Stimulated activated CD8-positive, alpha-beta memory T cell treated with anti-CD3 and anti-CD28 coated beads, Interleukin-15, amount 100 ng/mL, for 48 hours (primary cell): ENCODE data around the gene CCDC61.
A peak's percentile ranks its signal among the peaks of the same experiment; 100 is the strongest.

Experiments used
- DNase-seq, 2 donors: peaks; one replicate each; pipeline ENCODE4 v3.0.0-alpha.2; 2020; ENCODE audit warnings: low read depth in 2 of 2

Gene CCDC61

DNA sequence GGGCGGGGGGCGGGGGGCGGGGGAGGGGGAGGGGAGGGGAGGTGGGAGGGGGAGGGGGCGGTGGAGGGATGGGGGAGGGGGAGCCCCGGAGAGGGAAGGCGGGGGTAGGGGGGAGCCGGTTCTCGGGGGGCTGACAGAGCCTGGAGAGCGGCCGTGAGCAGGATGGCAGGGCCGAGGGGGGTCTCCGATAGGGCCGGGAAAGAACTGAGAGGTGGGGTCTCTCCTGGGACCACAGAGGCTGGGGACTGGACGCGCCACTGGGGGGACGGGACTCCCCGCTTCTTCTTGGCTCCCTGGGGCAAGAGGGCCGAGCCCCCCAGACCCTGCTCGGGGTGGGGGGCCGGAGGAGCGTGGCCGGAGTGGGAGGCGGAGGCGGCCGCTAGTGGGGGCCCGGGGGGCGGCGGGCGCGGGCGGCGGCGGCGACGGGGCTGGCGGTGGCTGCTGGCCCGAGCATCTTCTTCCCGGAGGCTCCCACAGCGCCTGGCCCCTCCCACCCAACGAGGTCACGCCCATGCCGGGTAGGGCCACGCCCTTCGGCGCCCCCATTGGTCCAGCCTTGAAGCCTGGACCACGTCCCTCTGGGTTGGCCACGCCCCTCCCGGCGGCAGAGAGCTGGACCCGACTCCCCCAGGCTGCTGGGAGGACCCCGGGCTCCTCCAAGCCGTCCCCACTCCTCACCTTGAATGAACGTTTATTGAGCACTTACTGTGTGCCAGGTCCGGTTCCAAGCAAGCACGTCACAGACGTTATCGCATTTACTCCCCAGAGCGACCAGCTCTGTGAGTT, 21.5 kb upstream of the CCDC61 start, which contains the start of gene NOVA2:
Gene NOVA2, minus strand, starts transcription at position 313 of the 786 bp plus-strand sequence. CDS start 514 bp downstream, outside the sequence.
- DNase-seq, result peak; percentile 25 to 48

GRCh38 chr19:45975306-45976070, 19.8 kb upstream of the CCDC61 start:
- no peak for DNase-seq

- no peak for DNase-seq
These were observed 19.1 kb upstream of the CCDC61 start for GRCh38 chr19:45976178-45976577.

DNA sequence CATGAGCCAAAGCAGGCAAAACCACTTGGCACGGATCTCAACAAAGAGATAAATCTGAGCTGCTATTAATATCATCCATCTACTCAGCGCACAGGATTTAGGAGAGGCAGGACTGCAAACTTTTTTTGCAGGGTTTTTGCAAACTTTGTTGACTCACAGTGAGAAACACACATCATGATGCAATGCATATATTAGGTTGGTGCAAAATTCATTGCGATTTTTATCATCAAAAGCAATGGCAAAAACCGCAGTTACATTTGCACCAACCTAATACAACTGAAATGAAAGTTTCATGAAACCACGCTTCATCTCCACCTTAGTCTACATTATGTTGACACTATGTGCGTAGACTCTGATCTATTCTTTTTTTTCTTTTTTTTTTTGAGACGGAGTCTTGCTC, 17.1 kb upstream of the CCDC61 start:
- no peak for DNase-seq

DNA sequence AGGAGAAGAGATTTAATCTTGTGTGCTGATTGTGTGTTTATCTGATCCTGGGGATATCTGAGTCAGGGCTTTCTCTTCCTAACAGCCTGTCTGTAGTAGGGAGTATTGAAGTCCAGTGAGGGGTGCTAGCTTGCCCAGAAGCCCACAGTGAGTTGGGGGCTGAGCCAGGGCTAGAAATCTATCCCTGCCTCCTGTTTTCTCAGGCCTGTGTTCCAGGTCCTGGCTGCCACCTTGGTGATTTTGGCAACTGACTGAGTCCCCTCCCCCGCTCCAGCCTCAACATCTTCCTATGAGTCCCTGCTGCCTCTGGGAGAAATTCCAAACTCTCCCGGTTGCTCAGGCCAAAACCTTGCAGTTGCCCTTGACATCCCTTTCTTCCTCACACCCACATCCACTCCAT, 13.9 kb upstream of the CCDC61 start:
- no peak for DNase-seq

GRCh38 chr19:45985321-45985720, 9.9 kb upstream of the CCDC61 start:
- DNase-seq, result no peak

DNA sequence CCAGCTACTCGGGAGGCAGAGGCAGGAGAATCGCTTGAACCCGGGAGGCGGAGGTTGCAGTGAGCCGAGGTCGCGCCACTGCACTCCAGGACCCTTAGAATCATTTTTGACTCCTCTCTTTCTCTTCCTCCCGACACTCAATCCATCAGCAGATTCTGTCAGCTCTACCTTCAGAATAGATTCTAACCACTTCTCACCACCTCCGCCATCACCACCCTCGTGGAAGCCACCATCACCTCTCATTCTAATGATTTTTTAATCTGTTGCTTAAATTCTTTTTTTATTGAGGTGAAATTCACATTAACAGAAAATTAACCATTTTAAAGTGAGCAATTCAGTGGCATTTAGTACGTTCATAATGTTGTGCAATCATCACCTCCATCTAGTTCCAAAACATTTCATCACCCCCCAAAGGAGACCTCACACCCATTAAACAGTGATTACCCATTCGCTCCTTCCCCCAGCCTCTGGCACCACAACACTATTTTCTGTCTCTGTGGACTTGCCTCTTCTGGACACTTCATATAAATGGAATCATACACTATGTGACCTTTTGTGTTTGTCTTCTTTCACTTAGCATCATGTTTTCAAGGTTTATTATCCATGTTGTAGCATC, 5.0 kb upstream of the CCDC61 start:
- no peak for DNase-seq

GRCh38 chr19:45994456-45994997, 740 bp upstream of the CCDC61 start:
- no peak for DNase-seq

DNA sequence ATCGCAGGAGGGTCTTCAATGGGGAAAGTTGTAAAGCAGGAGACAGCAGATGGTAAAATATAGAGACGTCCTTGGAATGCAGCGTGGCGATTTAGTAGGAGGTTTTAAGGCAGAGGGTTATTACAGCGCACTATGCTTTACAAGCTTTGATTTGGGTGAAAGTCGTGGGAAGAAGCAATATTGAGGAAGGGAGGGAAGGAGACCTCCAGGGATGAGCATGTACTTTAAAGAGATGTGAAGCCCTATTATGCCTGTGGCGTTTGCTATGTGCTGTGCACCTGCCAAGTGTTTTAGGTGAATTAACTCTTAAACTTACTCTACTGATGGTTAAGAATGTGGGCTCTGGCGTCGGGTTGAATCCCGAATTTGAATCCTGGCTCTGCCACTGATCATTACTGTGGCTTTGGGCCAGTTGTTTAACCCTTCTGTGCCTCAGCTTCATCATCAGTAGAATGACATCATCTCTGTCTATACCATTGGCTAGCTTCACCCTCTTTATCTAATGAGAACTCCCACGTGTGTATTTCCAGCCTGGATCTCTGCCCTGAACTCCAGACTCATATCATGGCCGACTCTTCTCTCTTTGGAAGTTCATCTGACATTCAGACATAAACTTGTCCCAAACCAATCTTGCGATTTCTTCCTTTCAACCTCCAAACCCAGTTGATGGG, 583 bp downstream of the CCDC61 start:
- DNase-seq, result no peak

DNA sequence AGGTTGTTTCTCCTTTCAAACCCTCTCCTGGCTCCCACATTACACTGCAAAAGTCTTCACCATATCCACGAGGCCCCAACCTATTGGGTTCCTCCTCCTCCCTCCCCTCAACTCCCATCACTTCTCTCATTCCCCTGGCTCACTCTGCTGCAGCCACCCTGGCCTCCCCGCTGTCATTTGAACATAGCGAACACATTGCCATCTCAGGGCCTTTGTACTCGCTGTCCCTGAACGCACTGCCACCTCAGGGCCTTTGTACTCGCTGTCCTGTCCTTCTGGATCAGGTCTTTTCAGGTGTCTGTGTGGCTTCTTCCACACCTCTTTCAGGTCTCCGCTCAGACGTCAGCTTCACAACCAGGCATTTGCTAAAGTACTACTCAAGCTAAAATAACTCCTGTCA, 1.7 kb downstream of the CCDC61 start:
- DNase-seq, result no peak

- no peak for DNase-seq
These were observed 3.6 kb downstream of the CCDC61 start for GRCh38 chr19:45998834-45999233.

GRCh38 chr19:45999653-46000121, 4.4 kb downstream of the CCDC61 start:
- DNase-seq, result no peak

DNA sequence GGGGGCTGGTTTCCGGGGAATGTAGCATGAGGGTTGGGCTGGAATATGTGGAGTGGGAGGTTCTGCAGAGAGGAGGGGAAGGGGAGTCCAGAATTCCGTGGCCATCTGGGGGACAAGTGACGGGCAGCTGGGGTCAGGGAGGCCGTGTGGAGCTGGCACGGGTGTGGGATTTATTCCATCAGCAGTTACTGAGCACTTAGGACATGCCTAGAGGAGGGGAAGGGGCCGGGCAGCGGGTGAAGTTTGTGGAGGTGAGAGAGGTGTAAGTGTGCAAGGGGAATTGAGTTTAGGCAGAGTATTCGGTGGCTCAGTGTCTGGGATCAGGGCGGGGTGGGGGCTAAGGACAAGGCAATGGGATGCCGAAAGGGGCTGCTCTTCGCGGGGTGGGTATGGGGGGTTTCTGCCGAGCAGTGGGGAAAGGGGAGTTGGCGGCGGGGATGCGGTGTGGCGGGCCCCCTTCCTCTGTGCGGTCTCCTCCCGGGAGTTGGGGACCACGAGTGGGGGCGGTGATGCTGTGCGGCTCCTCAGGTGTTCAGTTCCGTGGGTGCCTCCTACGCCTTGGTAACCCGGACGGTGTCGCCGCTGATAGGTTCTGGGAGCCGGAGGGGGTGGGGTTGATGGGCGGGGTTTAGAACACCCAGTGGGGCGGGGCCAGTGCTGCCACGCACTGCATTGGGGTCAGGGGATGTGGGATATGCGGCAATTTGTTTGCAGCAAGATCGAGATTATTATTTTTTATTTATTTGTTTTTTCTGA, 5.4 kb downstream of the CCDC61 start:
- DNase-seq, result peak; percentile 50 to 53

- no peak for DNase-seq
These were observed 7.5 kb downstream of the CCDC61 start for GRCh38 chr19:46002678-46003275.

GRCh38 chr19:46006411-46006810, 11.1 kb downstream of the CCDC61 start:
- no peak for DNase-seq

DNA sequence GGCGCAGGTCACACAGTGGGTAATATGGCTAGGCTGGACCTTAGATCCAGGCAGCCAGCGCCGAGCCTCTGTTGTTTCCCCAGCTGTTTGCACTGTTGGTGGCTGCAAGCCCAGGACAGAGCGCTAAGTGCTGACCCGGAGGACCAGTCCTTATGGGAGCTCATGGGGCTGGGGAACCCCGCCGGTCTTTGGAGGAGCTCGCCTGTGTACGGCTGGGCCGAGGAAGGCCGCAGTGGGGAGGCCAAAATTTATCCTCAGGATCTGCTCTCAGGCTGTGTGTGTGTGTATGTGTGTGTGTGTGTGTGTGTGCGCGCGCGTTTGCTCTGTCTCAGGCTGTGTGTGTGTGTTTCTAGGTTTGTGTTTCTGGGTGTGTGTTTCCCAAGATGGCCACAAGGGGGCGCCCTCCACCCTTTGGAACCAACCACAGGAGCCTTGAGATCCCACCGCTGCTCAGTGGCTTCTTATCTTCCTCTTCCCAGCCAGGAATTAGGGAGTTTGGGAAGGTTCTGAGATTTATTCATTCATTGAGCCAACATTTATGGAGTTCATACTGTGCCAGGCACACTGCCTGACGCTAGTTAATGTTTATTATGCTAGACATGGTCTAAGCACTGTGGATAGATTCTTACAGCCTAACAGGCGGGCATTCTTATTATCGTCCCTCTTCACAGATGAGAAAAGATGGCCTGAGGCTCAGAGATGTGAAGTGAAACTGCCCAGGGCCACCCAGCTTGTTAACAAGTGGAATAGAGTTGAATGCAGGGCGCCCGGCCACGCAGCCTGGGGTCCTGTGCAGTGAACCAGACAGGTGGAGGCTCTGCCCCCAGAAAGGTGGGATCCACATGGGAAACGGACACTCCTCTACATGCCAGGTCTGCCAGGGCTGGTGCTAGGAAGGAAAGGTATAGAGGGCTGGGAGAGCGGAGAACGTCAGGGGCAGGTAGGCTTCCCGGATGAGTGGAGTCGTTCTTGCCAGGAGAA, 14.6 kb downstream of the CCDC61 start:
- DNase-seq, result peak; percentile 22 to 38

DNA sequence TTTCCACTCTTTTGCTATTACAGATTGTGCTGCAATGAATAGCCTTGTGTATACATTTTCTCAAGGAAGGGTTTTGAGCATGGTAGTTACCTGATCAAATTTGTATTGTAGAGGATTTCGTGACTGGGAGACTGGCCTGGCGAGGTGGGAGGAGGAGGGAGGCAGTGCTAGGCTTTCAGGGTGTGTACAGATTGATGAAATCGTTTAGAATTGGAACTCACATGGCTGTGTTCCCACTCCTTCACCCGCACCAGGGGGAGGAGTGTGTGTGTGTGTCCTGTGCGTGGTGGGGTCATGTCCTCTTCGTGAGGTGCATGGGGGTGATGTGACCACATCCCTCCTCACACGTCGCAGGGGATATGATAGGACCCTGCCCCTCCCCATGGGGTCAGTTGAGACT, 19.3 kb downstream of the CCDC61 start:
- DNase-seq, result no peak

- peak; percentile 36 to 43 for DNase-seq
These were observed 19.8 kb downstream of the CCDC61 start for GRCh38 chr19:46014941-46015686.
